ENCODE results near the gene RBM20.

Gene RBM20

DNA sequence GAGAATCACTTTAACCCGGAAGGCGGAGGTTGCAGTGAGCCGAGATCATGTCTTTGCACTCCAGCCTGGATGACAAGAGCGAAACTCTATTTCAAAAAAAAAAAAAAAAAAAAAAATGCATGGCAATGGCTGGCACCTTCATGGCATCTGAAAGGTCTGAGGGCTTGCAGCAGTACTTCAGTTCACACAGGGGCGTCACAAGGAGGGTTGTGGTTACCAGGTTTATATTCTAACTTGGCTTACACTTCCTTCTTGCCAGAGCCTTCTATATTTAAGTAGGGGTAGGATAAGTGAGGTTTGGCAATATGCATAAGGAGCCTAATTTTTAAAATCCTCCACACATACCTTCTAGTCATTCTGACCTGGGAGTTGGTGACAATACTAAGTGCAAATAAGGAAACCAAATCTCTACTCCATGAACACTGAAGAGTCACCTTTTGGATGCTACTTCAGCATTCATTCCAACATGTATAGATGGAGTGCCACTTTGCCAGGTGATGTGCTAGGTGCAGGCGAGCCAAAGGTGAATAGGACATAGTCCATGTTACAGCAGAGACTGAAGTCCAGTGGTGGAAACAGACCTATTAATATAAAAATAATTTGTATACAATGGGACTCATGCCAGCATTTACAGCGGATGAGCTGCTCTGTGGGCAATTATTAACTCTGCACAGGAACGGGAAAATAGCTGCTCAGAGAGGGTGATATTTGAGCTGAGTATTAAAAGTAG lies 169.8 kb downstream of the RBM20 start:
- H3K4me1 ChIP-seq, result peaks cover 13% of the 10 kb centered on the region
- no peak overlapping the region for H3K27ac ChIP-seq
- H3K9me3 ChIP-seq (ENCODE audit: control insufficient read depth, low read length), result no peaks in the 10 kb centered on the region
- no peak overlapping the region for H3K4me2 ChIP-seq (ENCODE audit: low read length)
- TF ChIP-seq, protein P1, sequence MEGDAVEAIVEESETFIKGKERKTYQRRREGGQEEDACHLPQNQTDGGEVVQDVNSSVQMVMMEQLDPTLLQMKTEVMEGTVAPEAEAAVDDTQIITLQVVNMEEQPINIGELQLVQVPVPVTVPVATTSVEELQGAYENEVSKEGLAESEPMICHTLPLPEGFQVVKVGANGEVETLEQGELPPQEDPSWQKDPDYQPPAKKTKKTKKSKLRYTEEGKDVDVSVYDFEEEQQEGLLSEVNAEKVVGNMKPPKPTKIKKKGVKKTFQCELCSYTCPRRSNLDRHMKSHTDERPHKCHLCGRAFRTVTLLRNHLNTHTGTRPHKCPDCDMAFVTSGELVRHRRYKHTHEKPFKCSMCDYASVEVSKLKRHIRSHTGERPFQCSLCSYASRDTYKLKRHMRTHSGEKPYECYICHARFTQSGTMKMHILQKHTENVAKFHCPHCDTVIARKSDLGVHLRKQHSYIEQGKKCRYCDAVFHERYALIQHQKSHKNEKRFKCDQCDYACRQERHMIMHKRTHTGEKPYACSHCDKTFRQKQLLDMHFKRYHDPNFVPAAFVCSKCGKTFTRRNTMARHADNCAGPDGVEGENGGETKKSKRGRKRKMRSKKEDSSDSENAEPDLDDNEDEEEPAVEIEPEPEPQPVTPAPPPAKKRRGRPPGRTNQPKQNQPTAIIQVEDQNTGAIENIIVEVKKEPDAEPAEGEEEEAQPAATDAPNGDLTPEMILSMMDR (IDR thresholded peaks at IDR 0.05), result no peak
- no peaks in the 10 kb centered on the region for H3K27me3 ChIP-seq (ENCODE audit: control insufficient read depth, insufficient read depth, low read length)
- no peak overlapping the region for H2AFZ ChIP-seq
- peaks cover 7% of the 10 kb centered on the region for H3K79me2 ChIP-seq
- H3K36me3 ChIP-seq (ENCODE audit: control insufficient read depth, insufficient read depth, low read length), result no peaks in the 10 kb centered on the region
- H3K9ac ChIP-seq, result no peak overlapping the region
- no peak overlapping the region for H3K4me3 ChIP-seq (ENCODE audit: low read depth, low read length)

DNA sequence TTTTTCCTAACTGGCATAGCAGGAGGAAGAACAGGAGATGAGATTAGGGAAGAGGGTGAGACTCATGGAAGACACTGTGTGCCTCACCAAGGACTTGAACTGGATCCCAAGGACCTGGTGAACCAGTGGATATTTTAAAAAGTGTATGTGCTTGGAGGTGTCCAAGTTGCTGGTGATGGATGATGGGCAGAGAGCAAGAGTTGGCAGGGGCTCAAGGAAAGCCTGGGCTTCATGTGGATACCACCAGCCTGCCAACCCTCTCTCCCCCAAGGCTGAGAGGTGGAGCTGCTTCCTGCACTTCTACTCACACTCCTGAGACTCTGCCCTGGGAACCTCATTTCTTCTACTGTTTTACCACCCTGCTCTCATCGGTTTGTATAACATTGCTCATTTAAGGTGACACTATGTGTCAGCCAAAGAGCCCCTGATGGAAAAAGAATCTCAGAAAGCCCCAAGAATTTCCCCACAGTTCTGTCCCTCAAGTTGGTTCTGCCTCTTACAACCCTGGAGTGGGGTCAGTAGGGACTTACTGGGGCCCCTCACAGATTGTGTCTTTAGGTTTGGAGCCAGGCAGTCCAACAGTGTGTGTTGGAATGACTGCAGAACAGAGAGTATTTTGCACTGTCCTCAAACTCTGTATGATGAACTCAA lies 171.3 kb downstream of the RBM20 start:
- Histone ChIP-seq H3K79me2 (peaks cover 7% of the 10 kb centered on the region), H3K27me3 (ENCODE audit: control insufficient read depth, insufficient read depth, low read length) (no peaks in the 10 kb centered on the region), H3K9ac (no peak overlapping the region), H3K27ac (no peak overlapping the region), H3K9me3 (ENCODE audit: control insufficient read depth, low read length) (no peaks in the 10 kb centered on the region), H3K4me3 (ENCODE audit: low read depth, low read length) (no peak overlapping the region), H3K36me3 (ENCODE audit: control insufficient read depth, insufficient read depth, low read length) (no peaks in the 10 kb centered on the region), H3K4me1 (peaks cover 26% of the 10 kb centered on the region), H2AFZ (no peak overlapping the region), H3K4me2 (ENCODE audit: low read length) (no peak overlapping the region)
- TF ChIP-seq, protein P1 (IDR thresholded peaks at IDR 0.05), result no peak

DNA sequence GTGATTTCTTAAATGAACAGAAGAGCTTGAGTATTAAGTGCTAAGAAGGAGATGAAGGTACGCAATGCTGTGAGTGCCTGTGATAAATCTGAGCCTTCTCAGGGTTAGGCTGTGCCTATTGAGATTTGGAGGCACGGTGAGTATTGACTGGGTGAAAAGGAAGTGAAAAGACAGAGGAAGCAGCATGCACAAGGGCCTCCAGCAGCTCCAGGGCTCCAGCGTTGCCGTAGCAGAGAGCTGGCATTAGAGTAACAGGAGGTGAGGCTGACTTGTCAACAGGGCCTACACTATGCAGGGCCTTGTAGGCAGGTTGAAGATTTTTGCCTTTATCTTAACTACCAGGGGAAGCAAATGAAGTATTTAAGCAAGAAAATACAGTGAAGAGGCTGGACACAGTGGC lies 173.5 kb downstream of the RBM20 start:
- H3K4me3 ChIP-seq (ENCODE audit: low read depth, low read length), result no peak overlapping the region
- H3K4me2 ChIP-seq (ENCODE audit: low read length), result no peak overlapping the region
- H3K79me2 ChIP-seq, result peaks cover 5% of the 10 kb centered on the region
- TF ChIP-seq, protein P1 (IDR thresholded peaks at IDR 0.05), result no peak
- H3K27ac ChIP-seq, result peak overlapping the region; percentile 25
- peaks cover 47% of the 10 kb centered on the region for H3K4me1 ChIP-seq
- H3K36me3 ChIP-seq (ENCODE audit: control insufficient read depth, insufficient read depth, low read length), result no peaks in the 10 kb centered on the region
- H2AFZ ChIP-seq, result peak overlapping the region; percentile 50
- no peaks in the 10 kb centered on the region for H3K9me3 ChIP-seq (ENCODE audit: control insufficient read depth, low read length)
- no peaks in the 10 kb centered on the region for H3K27me3 ChIP-seq (ENCODE audit: control insufficient read depth, insufficient read depth, low read length)
- H3K9ac ChIP-seq, result no peak overlapping the region

DNA sequence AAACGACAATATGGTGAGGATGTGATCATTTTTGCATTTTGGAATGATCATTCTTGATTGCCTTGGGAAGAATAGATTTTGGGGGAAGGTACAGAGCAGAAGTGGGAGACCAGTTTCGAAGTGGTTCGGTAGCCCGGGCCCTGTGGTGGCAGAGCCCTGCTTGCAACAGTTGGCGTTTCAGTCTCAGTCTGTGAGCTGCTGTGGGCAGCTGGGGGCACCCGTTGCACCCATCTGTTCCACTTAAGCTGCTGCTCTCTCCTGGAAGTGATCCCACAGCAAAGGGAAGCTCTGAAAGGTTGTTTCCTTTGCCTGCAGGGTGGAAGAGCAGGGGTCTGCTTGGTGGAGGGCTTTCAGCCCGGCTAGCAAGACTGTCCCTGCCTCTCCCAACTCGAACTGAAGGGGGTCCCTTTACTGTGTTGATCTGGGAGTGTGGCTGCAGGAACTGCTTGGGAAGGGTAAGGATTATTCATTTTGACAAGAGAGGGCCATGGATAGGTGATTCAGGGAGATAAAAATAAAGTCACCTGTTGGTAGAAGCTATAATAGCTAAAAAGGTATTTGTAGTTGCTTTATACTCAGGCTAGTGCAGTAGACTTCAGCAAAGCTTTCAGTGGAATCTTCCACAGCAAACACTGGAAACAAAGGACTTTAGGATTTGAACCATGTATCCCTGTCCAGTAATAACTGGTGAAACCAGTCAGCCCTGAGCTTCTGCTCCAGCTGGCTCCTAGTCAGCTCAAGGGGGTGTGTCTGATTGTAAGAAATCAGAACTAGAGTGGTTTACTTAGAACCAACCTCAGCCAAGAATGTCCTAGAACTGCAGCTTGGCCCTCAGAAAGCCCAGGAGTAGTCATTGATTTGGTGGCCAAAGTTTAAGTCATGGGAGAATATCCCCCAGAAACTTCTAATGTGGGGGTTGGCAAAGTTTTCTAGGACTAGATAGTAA lies 174.4 kb downstream of the RBM20 start:
- H3K4me1 ChIP-seq, result peaks cover 47% of the 10 kb centered on the region

More for the DNA sequence above, 174.4 kb downstream of the RBM20 start:
- no peak overlapping the region for H3K4me2 ChIP-seq (ENCODE audit: low read length)
- H3K27me3 ChIP-seq (ENCODE audit: control insufficient read depth, insufficient read depth, low read length), result no peaks in the 10 kb centered on the region
- H3K36me3 ChIP-seq (ENCODE audit: control insufficient read depth, insufficient read depth, low read length), result no peaks in the 10 kb centered on the region
- H3K4me3 ChIP-seq (ENCODE audit: low read depth, low read length), result no peak overlapping the region
- TF ChIP-seq, protein P1 (IDR thresholded peaks at IDR 0.05), result no peak
- peak overlapping the region; percentile 19 for H2AFZ ChIP-seq
- no peaks in the 10 kb centered on the region for H3K9me3 ChIP-seq (ENCODE audit: control insufficient read depth, low read length)
- H3K79me2 ChIP-seq, result peaks cover 5% of the 10 kb centered on the region
- peak overlapping the region; percentile 96 for H3K27ac ChIP-seq
- H3K9ac ChIP-seq, result no peak overlapping the region

Measured in parathyroid adenoma (tissue), 2 donors.